ENCODE data around the gene ANKS1B.

- TF ChIP-seq PATZ1 (CRISPR knock-in tag; IDR thresholded peaks at IDR 0.05; ENCODE audit: borderline replicate concordance): no peak
- no peak for TF ChIP-seq ZC3H10 (CRISPR knock-in tag; IDR thresholded peaks at IDR 0.05)
- TF ChIP-seq CREB5 (CRISPR knock-in tag; IDR thresholded peaks at IDR 0.05; ENCODE audit: low read depth): no peak
- no peak for TF ChIP-seq ZFP3 (CRISPR knock-in tag; IDR thresholded peaks at IDR 0.05)
Observed at GRCh38 chr12:99435095-99435791, 549.5 kb downstream of the ANKS1B start.
